BE2C (cell line): ENCODE data around the gene GAPVD1.

ENCODE experiments used
- DNase-seq: peaks from one replicate; pipeline ENCODE4 v3.0.0-alpha.2; 2020
- H3K27me3 ChIP-seq: fragments of 250-450 bp; sonication (Bioruptor Pico); 2 replicates; pipeline ENCODE4 v1.5.1; 2020; ENCODE audit warnings: mild to moderate bottlenecking
- H3K36me3 ChIP-seq: fragments of 250-450 bp; sonication (Bioruptor Pico); 2 replicates; pipeline ENCODE4 v1.5.1; 2020; ENCODE audit warnings: mild to moderate bottlenecking
- H3K4me1 ChIP-seq: fragments of 250-450 bp; sonication (Bioruptor Pico); 2 replicates; pipeline ENCODE4 v1.5.1; 2020
- H3K4me3 ChIP-seq: 2 replicates; pipeline ENCODE4 v1.5.1; 2011; ENCODE audit warnings: low read depth, low read length
- H3K9me3 ChIP-seq: fragments of 250-450 bp; sonication (Bioruptor Pico); 2 replicates; pipeline ENCODE4 v1.5.1; 2020
- CTCF ChIP-seq: IDR thresholded peaks from 2 replicates; pipeline ENCODE4 v1.5.1; 2012; ENCODE audit warnings: mild to moderate bottlenecking, low read depth, low read length

GAPVD1 gene

GRCh38 chr9:125317704-125318103 is 56.1 kb downstream of the GAPVD1 start:
- Histone ChIP-seq H3K9me3 (no peaks in the 10 kb centered on the region), H3K36me3 (peaks cover 63% of the 10 kb centered on the region), H3K4me1 (no peaks in the 10 kb centered on the region), H3K27me3 (no peaks in the 10 kb centered on the region), H3K4me3 (no peak overlapping the region)
- no peak for TF ChIP-seq CTCF
- DNase-seq, result no peak

- H3K36me3 ChIP-seq, result peaks cover 54% of the 10 kb centered on the region
- H3K9me3 ChIP-seq, result no peaks in the 10 kb centered on the region
Observed at GRCh38 chr9:125321496-125321895, 59.9 kb downstream of the GAPVD1 start.

GRCh38 chr9:125323615-125324014 is 62.0 kb downstream of the GAPVD1 start:
- Histone ChIP-seq H3K27me3 (no peaks in the 10 kb centered on the region), H3K9me3 (no peaks in the 10 kb centered on the region), H3K4me3 (no peak overlapping the region), H3K4me1 (no peaks in the 10 kb centered on the region), H3K36me3 (peaks cover 43% of the 10 kb centered on the region)
- TF ChIP-seq CTCF, result no peak
- no peak for DNase-seq

More at GRCh38 chr9:125321496-125321895, 59.9 kb downstream of the GAPVD1 start:
- no peaks in the 10 kb centered on the region for H3K27me3 ChIP-seq
- no peak overlapping the region for H3K4me3 ChIP-seq
- TF ChIP-seq CTCF, result no peak
- H3K4me1 ChIP-seq, result no peaks in the 10 kb centered on the region
- DNase-seq, result no peak

- DNase-seq, result no peak
- no peaks in the 10 kb centered on the region for H3K9me3 ChIP-seq
- H3K27me3 ChIP-seq, result no peaks in the 10 kb centered on the region
- H3K4me1 ChIP-seq, result no peaks in the 10 kb centered on the region
- no peak overlapping the region for H3K4me3 ChIP-seq
- H3K36me3 ChIP-seq, result peaks cover 44% of the 10 kb centered on the region
- no peak for TF ChIP-seq CTCF
Observed at GRCh38 chr9:125325826-125326225, 64.2 kb downstream of the GAPVD1 start.

GRCh38 chr9:125329978-125330377 is 68.4 kb downstream of the GAPVD1 start:
- no peak for DNase-seq
- no peaks in the 10 kb centered on the region for H3K9me3 ChIP-seq
- H3K4me3 ChIP-seq, result no peak overlapping the region
- TF ChIP-seq CTCF, result no peak
- no peaks in the 10 kb centered on the region for H3K4me1 ChIP-seq
- H3K36me3 ChIP-seq, result peaks cover 52% of the 10 kb centered on the region
- no peaks in the 10 kb centered on the region for H3K27me3 ChIP-seq

GRCh38 chr9:125330587-125330986 is 69.0 kb downstream of the GAPVD1 start:
- H3K36me3 ChIP-seq, result peaks cover 50% of the 10 kb centered on the region
- no peaks in the 10 kb centered on the region for H3K4me1 ChIP-seq
- no peak overlapping the region for H3K4me3 ChIP-seq
- DNase-seq, result no peak
- no peak for TF ChIP-seq CTCF
- no peaks in the 10 kb centered on the region for H3K9me3 ChIP-seq
- no peaks in the 10 kb centered on the region for H3K27me3 ChIP-seq
